Measurements from ENCODE around the gene SELENOW.
"Not testable (repeated sequence)": the region's sequence is repeated elsewhere in the genome, so short reads cannot be mapped to it uniquely, and the experiment has no call there.

Gene SELENOW

DNA sequence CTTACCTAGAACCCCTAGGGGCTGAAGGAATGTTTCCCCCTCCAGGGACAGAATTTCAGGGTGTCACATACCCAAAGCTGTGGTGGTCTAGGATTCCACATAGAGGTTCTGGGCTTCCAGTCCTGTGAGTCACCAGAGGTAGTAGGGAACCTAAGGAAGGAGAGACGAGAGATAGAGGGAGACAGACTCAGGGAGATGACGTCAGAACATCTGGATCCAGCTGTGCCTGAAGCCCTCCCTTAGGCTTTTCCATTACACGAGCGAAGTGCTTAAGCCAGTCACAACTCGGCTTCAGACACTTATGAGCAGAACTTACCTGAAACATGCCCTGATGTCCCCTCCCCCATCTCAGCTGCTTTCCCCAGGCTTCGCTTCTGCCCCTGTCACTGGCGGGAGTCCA is 11.8 kb upstream of the SELENOW start:
- no peak overlapping the region for H3K27ac ChIP-seq
- TF ChIP-seq CTCF (conservative IDR thresholded peaks at IDR 0.05): no peak

DNA sequence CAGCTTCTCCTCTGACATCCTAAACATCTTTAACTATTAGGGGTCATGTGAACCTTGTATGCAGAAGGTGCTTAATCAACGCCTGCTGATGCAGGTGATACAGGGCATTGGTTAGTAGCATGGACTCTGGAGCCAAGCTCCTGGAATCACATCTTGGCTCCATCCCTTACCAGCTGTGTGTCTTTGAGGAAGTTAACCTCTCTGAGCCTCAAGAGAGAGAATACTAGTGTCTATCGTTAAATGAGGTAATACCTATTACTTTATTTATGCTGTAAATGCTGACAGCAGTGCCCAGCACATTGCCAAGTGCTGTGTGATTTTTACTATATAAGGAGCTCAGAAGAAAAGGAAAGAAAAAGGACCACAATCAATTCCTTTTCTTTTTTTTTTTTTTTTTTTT is 11.2 kb upstream of the SELENOW start:
- no peak for TF ChIP-seq CTCF (conservative IDR thresholded peaks at IDR 0.05)

DNA sequence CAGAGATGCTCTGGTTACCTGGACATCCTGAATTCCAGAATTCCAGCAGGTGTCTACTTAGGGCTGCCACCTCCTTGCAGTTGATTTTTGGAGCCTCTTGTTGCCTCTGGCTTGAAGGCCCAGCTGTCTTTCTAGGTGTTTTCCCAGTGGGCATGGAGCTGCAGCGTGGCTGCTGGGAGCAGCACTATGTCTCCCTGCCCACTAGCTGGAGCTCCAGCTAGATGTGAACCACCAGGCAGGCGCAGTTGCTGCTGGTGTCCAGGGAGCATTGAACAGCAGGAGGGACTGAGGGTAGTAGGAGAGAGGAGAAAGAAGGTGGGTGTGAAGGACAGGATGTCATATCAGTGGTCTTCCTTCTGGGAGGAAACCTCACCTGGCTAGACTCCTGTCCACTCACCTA is 9.9 kb upstream of the SELENOW start:
- no peak overlapping the region for H3K27ac ChIP-seq
- no peak for TF ChIP-seq CTCF (conservative IDR thresholded peaks at IDR 0.05)

More for the DNA sequence above, 11.2 kb upstream of the SELENOW start:
- H3K27ac ChIP-seq: no peak overlapping the region

GRCh38 chr19:47769534-47769933 is 9.0 kb upstream of the SELENOW start:
- H3K27ac ChIP-seq: no peak overlapping the region
- no peak for TF ChIP-seq CTCF (conservative IDR thresholded peaks at IDR 0.05)

GRCh38 chr19:47771291-47771690 is 7.2 kb upstream of the SELENOW start:
- not testable (repeated sequence) for H3K27ac ChIP-seq

GRCh38 chr19:47776568-47776967 is 1.9 kb upstream of the SELENOW start:
- no peak for TF ChIP-seq CTCF (conservative IDR thresholded peaks at IDR 0.05)
- peak overlapping the region; percentile 18; the same call in 1 of the 2 replicates for H3K27ac ChIP-seq

GRCh38 chr19:47777245-47778048 is 1.1 kb upstream of the SELENOW start:
- H3K27ac ChIP-seq: peak overlapping the region; percentile 99

GRCh38 chr19:47778954-47779351 is 450 bp downstream of the SELENOW start:
- peak overlapping the region; percentile 99 for H3K27ac ChIP-seq
- TF ChIP-seq CTCF (conservative IDR thresholded peaks at IDR 0.05): no peak
